Stomach (tissue), 4 donors: Measurements from ENCODE around the gene CD72.

Source experiments
- CTCF ChIP-seq, 7 experiments: fragments of 450-650 bp in 4 of 7; fragments of 200-600 bp in 3 of 7; sonication (generic) in 3 of 7; IDR thresholded peaks; one replicate each; pipeline ENCODE4 v1.5.1; 2016 to 2019; ENCODE audit warnings: antibody characterized with exemption in 7 of 7, control low read depth in 2 of 7, mild to moderate bottlenecking in 1 of 7
- EP300 ChIP-seq: sonication (generic); formaldehyde crosslinking; IDR thresholded peaks from one replicate; pipeline ENCODE4 v1.6.1; 2017; ENCODE audit warnings: antibody characterized with exemption
- POLR2A ChIP-seq, 4 donors: fragments of 450-650 bp; IDR thresholded peaks; one replicate each; pipeline ENCODE4 v1.6.1; 2016; ENCODE audit warnings: antibody characterized with exemption in 4 of 4, control low read depth in 2 of 4, mild to moderate bottlenecking in 1 of 4, moderate library complexity in 1 of 4
- POLR2AphosphoS5 ChIP-seq, 3 donors: sonication (generic); formaldehyde crosslinking; IDR thresholded peaks; one replicate each; pipeline ENCODE4 v1.6.1; 2016; ENCODE audit warnings: antibody characterized with exemption in 3 of 3

- TF ChIP-seq CTCF (IDR thresholded peaks at IDR 0.05) (no peak), POLR2A (IDR thresholded peaks at IDR 0.05) (no peak), POLR2AphosphoS5 (IDR thresholded peaks at IDR 0.05) (no peak), EP300 (no peak)
Observed at GRCh38 chr9:35569206-35569605, 49.0 kb downstream of the CD72 start.
